Ascending aorta (tissue), 2 donors: ENCODE results near the gene ZNF354C. TPM values are rescaled to one million over a fixed set of nuclear protein-coding genes. Genes with fewer than 3 reads are reported as not detected.

ENCODE experiments used
- DNase-seq, 2 donors: peaks; one replicate each; pipeline ENCODE4 v3.0.0-alpha.2; 2019; ENCODE audit warnings: low spot score in 2 of 2
- H3K27ac ChIP-seq, 2 donors: fragments of 200-600 bp; sonication (generic); one replicate each; pipeline ENCODE4 v1.5.1; 2016 to 2017; ENCODE audit warnings: mild to moderate bottlenecking in 1 of 2
- H3K27me3 ChIP-seq: fragments of 200-600 bp; sonication (generic); one replicate; pipeline ENCODE4 v1.5.1; 2017
- H3K36me3 ChIP-seq, 2 donors: fragments of 200-600 bp; sonication (generic); one replicate each; pipeline ENCODE4 v1.5.1; 2016
- H3K4me1 ChIP-seq, 2 donors: fragments of 200-600 bp; sonication (generic); one replicate each; pipeline ENCODE4 v1.5.1; 2016 to 2017; ENCODE audit warnings: mild to moderate bottlenecking in 1 of 2
- H3K4me3 ChIP-seq, 2 donors: fragments of 200-600 bp; sonication (generic); one replicate each; pipeline ENCODE4 v1.5.1; 2016 to 2017; ENCODE audit warnings: mild to moderate bottlenecking in 1 of 2
- H3K9me3 ChIP-seq, 2 donors: fragments of 200-600 bp; sonication (generic); one replicate each; pipeline ENCODE4 v1.5.1; 2016
- intact Hi-C: fragments of 100-400 bp; cut with DNase I; formaldehyde crosslinking; loops from one replicate; pipeline ENCODE4 v1.15.1; 2023
- total RNA-seq: library from RNA; depleted of rRNA; stranded (reverse); fragments of >200 nt; gene quantifications from one replicate; pipeline ENCODE4 v1.1.0, GENCODE V29; 2016
- TF ChIP-seq, protein P1 (sequence below), 3 experiments: fragments of 200-600 bp in 2 of 3; fragments of 450-650 bp in 1 of 3; sonication (generic) in 2 of 3; IDR thresholded peaks; one replicate each; pipeline ENCODE4 v1.5.1; 2016 to 2019; ENCODE audit warnings: antibody characterized with exemption in 3 of 3, mild to moderate bottlenecking in 1 of 3, moderate library complexity in 1 of 3

ZNF354C gene
- total RNA-seq, 1 donor from 2014 or later, result 3.0 TPM

DNA sequence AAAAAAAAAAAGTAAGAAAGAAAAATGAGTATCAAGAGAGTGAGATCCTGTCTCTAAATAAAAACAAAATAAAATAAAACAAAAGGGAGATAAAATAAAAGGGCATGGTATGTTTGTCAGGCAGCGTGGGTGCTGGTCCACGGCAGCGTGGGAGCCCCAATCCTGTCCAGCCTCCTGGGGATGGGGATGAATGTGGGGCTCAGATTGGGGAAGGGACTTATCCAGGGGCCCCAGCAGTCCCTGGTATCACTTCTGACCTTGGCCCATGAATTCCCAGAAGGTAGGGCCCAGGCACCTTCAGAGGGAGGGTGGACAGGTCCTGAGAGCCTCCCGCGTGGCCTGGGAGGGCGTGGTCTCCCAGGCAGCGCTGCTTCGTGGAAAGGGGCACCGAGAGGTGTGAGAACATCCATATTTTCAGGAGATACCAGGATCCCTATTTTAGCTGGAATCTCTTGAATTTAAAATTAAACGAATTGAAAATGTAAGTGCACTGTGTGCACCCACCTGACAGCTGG lies 71.2 kb downstream of the ZNF354C start:
- intact Hi-C loops, result no loop called here
- H3K4me3 ChIP-seq, result no peak overlapping the region
- no peak overlapping the region for H3K27ac ChIP-seq
- peaks cover 15 to 35% of the 10 kb centered on the region in 2 donors for H3K36me3 ChIP-seq
- H3K9me3 ChIP-seq, result no peaks in the 10 kb centered on the region
- DNase-seq, result no peak
- no peaks in the 10 kb centered on the region for H3K27me3 ChIP-seq
- H3K4me1 ChIP-seq, result no peaks in the 10 kb centered on the region
- TF ChIP-seq, protein P1, sequence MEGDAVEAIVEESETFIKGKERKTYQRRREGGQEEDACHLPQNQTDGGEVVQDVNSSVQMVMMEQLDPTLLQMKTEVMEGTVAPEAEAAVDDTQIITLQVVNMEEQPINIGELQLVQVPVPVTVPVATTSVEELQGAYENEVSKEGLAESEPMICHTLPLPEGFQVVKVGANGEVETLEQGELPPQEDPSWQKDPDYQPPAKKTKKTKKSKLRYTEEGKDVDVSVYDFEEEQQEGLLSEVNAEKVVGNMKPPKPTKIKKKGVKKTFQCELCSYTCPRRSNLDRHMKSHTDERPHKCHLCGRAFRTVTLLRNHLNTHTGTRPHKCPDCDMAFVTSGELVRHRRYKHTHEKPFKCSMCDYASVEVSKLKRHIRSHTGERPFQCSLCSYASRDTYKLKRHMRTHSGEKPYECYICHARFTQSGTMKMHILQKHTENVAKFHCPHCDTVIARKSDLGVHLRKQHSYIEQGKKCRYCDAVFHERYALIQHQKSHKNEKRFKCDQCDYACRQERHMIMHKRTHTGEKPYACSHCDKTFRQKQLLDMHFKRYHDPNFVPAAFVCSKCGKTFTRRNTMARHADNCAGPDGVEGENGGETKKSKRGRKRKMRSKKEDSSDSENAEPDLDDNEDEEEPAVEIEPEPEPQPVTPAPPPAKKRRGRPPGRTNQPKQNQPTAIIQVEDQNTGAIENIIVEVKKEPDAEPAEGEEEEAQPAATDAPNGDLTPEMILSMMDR (IDR thresholded peaks at IDR 0.05), result no peak

DNA sequence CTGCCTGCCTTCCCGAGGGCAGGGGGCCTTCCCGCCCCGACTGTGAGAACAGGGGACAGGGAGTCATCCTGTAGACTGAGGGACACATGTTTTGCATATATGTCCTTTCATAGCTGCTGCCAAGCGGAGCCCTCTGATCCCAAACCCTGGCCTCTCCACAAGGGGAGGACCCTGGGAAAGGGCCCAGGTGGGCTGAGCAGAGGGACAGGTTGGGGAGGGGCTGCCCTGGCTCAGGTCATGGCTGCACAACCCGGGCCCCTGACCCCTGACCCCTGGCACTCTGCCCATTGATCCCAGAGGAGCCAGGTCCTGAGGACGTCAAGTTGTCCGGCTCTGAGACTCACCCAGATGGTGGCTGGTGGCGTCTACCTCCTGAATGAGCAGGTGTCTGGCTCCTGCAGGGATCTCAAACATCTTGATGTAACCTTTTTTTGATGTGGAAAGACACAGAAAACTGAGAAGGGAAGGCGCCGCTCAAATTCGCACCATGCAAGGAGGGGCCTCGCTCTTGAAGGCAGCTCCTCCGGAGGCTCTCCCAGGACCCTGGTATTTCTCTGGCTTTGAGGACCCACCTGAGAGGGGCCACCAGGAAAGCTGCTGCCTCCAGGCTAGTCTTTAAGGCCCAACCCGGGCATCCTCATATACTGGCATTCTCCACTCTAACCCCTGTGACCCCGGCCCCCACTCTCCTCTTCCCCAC lies 71.9 kb downstream of the ZNF354C start:
- Histone ChIP-seq H3K27me3 (no peaks in the 10 kb centered on the region), H3K9me3 (no peaks in the 10 kb centered on the region), H3K4me3 (no peak overlapping the region), H3K4me1 (no peaks in the 10 kb centered on the region), H3K36me3 (peaks cover 15 to 32% of the 10 kb centered on the region in 2 donors), H3K27ac (no peak overlapping the region)
- TF ChIP-seq, protein P1 (IDR thresholded peaks at IDR 0.05), result no peak
- intact Hi-C loops, result no loop called here
- DNase-seq, result no peak

DNA sequence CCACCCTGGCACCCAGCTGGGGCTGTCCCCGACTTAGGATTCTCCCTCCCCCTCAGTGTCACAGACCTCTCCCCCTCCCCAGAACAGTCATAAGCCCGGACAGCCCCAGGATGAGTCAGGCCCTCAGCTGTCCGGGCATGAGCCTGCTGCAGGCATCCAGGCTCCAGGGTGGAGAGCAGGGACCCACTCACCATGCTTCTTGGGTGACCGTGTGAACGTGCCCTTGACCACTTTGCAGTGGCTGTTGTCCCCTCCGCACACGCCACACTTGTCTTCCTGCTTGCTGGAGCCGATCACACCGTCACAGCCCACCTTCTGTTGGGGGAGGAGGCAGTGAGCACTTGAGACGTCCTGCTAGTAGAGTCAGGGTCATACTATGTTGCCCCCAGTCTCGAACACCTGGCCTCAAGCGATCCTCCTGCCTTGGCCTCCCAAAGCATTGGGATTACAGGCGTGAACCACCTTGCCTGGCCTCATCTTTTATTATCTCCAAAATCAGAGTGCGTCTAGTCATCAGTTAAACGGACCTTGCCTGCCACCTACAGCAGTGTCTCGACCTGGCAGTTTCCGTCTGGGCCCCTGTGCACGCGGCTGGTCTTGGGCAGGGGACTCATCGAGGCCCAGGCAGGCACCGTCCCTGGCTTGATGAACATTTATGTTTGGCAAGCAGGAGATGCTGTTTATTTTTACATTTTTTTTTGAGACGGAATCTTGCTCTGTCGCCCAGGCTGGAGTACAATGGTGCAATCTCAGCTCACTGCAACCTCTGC lies 72.6 kb downstream of the ZNF354C start:
- Histone ChIP-seq H3K27ac (no peak overlapping the region), H3K4me3 (no peak overlapping the region), H3K27me3 (no peaks in the 10 kb centered on the region), H3K9me3 (no peaks in the 10 kb centered on the region), H3K4me1 (no peaks in the 10 kb centered on the region), H3K36me3 (peaks cover 15 to 25% of the 10 kb centered on the region in 2 donors)
- intact Hi-C loops, result no loop called here
- DNase-seq, result no peak
- TF ChIP-seq, protein P1 (IDR thresholded peaks at IDR 0.05), result no peak

Other genes starting within 250 kb of the ZNF354C start
- gene ZNF354B, start 200.4 kb upstream of the ZNF354C start, total RNA-seq, result 8.3 TPM
- 0.75 TPM for gene ZFP2, start 164.5 kb upstream of the ZNF354C start, total RNA-seq
- gene ZNF454, start 119.2 kb upstream of the ZNF354C start, total RNA-seq, result 2.8 TPM
- not detected for gene GRM6, start 65.1 kb upstream of the ZNF354C start, total RNA-seq
- gene ZNF879, start 36.6 kb upstream of the ZNF354C start, total RNA-seq, result 38.8 TPM